Mucosa of descending colon (tissue), 3 donors: ENCODE data around the gene STPG2. TPM values are rescaled to one million over a fixed set of nuclear protein-coding genes. Genes with fewer than 3 reads are reported as not detected.

Experiments used
- ATAC-seq: fragments of 200-7000 bp; cut with Tn5 transposase; one replicate; pipeline ENCODE4 v1.9.1; 2020; ENCODE audit warnings: mild to moderate bottlenecking, moderate library complexity
- DNase-seq, 3 donors: peaks; one replicate each; pipeline ENCODE4 v3.0.0-alpha.2; 2020
- H3K36me3 ChIP-seq: fragments of 200-600 bp; one replicate; pipeline ENCODE4 v1.8.0; 2021; ENCODE audit warnings: low read depth, mild to moderate bottlenecking
- H3K4me1 ChIP-seq: fragments of 200-600 bp; one replicate; pipeline ENCODE4 v1.8.0; 2021; ENCODE audit warnings: low read depth, mild to moderate bottlenecking
- H3K4me3 ChIP-seq: fragments of 200-600 bp; one replicate; pipeline ENCODE4 v1.8.0; 2021; ENCODE audit warnings: mild to moderate bottlenecking
- H3K9me3 ChIP-seq: fragments of 200-600 bp; one replicate; pipeline ENCODE4 v1.8.0; 2021; ENCODE audit warnings: mild to moderate bottlenecking
- intact Hi-C, 2 donors: fragments of 100-400 bp; cut with DNase I in 1 of 2; cut with micrococcal nuclease in 1 of 2; formaldehyde crosslinking; loops; one replicate each; pipeline versions ENCODE4 v1.11.0 to v1.11.1; 2022; cut with DNase I, micrococcal nuclease
- total RNA-seq, 3 donors: library from RNA; stranded (reverse); fragmentation: NEBNext Ultra II Directional in 2 of 3; extraction: Animal tissue kit (Norgen Biotek cat#: 25700) in 2 of 3; gene quantifications; one replicate each; pipeline versions ENCODE4 v1.2.1 to v1.2.4, GENCODE V29; 2021 to 2023
- TF ChIP-seq, protein P1 (sequence below): fragments of 200-600 bp; IDR thresholded peaks from one replicate; pipeline ENCODE4 v1.8.0; 2022; ENCODE audit warnings: antibody characterized with exemption, mild to moderate bottlenecking
- donor health status: DM: no; HTN: no; CAD: no; lungs with moderate emphysema.
- donor health status: DM: no; HTN: no; CAD: no.
- donor health status: DM: no; HTN: yes; CAD: no.

STPG2 gene
- total RNA-seq, 3 donors from 2014 or later = 0.17 to 1.3 (median 0.41) TPM

DNA sequence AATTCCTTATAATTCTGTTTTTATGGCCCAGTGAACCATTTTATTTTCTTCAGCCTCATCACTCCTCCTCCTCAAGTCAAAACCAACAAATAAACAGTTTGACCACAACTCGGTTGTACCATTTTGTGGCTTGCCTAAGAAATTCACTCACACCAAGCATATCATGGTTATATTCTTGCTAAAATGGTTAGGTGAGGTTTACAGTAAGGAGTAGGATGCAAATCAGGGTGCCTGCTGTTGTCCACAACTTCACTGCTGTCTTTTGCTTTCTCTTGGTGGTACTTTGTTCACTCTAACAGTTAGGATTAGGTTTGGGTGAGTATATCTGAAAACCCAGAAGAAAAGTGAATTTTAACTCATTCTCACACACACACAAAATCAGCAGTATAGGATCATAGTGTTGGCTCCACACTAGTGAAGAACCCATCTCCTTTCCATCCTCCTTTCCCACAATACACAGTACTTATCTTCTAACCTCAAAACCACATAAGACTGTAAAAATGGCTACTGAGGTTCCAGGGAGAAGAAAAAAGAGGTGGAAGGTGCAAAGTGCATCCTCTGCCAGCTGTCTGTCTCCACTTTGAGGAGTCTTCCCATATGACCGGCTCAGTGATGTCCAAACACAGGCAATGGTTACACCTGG lies 368.8 kb downstream of the STPG2 start:
- DNase-seq (no peak), ATAC-seq (no peak)
- no peak overlapping the region for H3K4me3 ChIP-seq
- TF ChIP-seq, protein P1, sequence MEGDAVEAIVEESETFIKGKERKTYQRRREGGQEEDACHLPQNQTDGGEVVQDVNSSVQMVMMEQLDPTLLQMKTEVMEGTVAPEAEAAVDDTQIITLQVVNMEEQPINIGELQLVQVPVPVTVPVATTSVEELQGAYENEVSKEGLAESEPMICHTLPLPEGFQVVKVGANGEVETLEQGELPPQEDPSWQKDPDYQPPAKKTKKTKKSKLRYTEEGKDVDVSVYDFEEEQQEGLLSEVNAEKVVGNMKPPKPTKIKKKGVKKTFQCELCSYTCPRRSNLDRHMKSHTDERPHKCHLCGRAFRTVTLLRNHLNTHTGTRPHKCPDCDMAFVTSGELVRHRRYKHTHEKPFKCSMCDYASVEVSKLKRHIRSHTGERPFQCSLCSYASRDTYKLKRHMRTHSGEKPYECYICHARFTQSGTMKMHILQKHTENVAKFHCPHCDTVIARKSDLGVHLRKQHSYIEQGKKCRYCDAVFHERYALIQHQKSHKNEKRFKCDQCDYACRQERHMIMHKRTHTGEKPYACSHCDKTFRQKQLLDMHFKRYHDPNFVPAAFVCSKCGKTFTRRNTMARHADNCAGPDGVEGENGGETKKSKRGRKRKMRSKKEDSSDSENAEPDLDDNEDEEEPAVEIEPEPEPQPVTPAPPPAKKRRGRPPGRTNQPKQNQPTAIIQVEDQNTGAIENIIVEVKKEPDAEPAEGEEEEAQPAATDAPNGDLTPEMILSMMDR = no peak
- no peaks in the 10 kb centered on the region for H3K4me1 ChIP-seq
- intact Hi-C loops = no loop called here
- no peaks in the 10 kb centered on the region for H3K36me3 ChIP-seq
- H3K9me3 ChIP-seq = no peaks in the 10 kb centered on the region

DNA sequence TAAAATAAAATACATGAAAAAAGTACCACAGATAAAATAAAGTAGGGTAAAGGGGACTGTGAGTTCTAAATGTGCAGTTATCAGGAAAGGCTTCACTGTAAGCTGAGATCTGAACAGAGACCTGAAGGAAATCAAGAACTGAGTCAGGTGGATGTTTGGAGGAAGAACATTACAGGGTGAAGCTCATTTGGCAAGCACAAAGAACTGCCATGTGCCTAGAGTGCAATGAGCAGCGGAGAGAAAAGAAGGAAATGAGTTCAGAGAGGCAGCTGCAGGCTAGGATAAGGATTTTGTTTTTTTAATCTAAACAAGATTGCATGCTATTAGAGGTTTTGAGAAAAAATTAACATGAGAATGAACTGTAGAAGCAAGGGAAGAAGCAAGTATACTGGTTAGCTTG lies 373.1 kb downstream of the STPG2 start:
- intact Hi-C loops = no loop called here
- DNase-seq = no peak
- Histone ChIP-seq H3K9me3 (no peaks in the 10 kb centered on the region), H3K4me3 (no peak overlapping the region), H3K36me3 (no peaks in the 10 kb centered on the region), H3K4me1 (no peaks in the 10 kb centered on the region)
- TF ChIP-seq, protein P1 = no peak
- ATAC-seq = no peak

DNA sequence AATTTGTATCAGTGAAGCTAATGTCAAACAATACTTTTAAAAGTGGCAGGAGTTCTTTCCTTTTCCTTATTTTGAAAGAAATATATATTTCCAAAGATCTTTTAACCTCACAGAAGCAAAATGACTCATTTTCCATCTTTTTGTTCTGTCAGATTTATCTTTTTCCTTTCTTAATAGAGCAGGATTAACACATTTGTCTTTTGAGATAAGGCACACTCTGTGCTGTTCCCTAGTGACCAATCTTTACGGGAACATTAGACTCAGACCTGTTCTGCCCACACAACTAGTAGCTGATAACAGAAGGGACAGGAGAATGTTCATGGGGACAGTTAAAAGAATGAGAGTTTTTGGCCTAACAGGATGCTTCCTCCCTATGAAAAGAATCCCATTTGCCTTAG lies 381.2 kb downstream of the STPG2 start:
- TF ChIP-seq, protein P1 = no peak
- Histone ChIP-seq H3K36me3 (no peaks in the 10 kb centered on the region), H3K9me3 (no peaks in the 10 kb centered on the region), H3K4me1 (no peaks in the 10 kb centered on the region), H3K4me3 (no peak overlapping the region)
- intact Hi-C loops = no loop called here
- no peak for ATAC-seq
- no peak for DNase-seq

DNA sequence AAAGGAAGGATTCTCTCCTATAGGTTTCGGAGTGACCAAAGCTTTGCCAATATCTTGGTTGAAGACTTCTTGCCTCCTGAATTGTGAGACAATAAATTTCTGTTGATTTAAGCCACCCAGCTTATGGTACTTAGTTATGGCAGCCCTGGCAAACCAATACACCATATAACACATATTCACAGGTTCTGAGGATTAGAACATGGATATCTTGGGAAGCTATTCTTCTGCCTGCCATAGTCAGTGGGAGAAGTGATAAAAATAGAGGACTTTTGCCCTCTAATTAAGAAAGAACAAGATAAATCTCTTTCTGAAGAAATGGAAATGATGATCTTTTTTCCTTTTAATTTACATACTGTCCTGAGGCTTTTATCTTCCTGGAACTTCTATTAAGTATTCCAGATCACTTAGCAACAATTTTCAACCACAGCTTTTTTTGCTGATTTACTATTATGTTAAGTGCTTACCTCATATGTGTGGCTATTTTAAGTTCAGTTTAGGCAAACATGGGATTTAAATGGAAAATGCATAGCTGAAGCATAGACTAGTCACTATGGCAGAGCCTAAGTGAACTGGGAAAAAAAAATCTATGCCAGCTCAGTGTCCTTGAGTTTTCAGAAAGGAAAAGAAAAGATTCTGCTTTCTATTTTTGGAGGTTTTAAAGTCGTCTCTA lies 381.7 kb downstream of the STPG2 start:
- Histone ChIP-seq H3K9me3 (no peaks in the 10 kb centered on the region), H3K36me3 (no peaks in the 10 kb centered on the region), H3K4me3 (no peak overlapping the region), H3K4me1 (no peaks in the 10 kb centered on the region)
- intact Hi-C loops = no loop called here
- no peak for ATAC-seq
- TF ChIP-seq, protein P1 = no peak
- no peak for DNase-seq

DNA sequence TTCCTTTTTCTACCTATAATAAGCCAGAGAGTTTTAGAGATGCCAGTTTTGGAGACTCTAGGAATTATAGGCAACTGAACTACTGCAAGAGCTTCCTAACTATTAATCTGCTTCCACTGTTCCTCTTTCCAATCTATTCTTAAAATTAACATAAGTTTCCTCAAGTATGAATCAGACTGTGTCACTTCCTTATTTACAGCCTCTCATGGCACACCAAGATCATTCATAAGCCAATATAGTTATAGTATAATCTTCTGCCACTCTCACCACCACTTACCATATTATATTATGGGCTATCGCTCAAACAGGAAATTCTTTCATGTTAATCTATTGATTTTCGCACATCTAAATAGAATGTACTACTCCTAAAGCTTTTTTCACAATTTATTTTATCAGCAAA lies 383.5 kb downstream of the STPG2 start:
- no peak for DNase-seq
- Histone ChIP-seq H3K9me3 (no peaks in the 10 kb centered on the region), H3K4me3 (no peak overlapping the region), H3K4me1 (no peaks in the 10 kb centered on the region), H3K36me3 (no peaks in the 10 kb centered on the region)
- TF ChIP-seq, protein P1 = no peak
- no peak for ATAC-seq
- intact Hi-C loops = no loop called here
